Measurements from ENCODE around the gene CDX2.

DNA sequence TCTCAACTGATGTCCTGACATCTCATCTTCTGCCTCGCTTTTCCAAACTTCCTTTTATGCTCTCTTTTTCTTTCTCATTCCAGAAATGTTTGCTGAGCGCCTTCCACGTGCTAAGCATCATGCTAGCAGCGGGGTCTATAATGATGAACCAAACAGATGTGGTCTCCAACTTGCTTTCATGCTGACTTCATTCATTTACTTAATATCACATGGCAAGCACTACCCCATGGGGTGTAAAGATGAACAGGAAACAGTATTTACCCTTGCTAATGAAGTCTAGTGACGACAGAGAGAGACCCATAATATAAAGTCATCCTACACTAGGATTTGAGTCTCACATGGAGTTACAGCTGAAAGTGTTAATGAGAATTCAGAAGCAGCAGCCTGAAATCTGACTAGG lies 40.9 kb upstream of the CDX2 start:
- TF ChIP-seq, protein P1, sequence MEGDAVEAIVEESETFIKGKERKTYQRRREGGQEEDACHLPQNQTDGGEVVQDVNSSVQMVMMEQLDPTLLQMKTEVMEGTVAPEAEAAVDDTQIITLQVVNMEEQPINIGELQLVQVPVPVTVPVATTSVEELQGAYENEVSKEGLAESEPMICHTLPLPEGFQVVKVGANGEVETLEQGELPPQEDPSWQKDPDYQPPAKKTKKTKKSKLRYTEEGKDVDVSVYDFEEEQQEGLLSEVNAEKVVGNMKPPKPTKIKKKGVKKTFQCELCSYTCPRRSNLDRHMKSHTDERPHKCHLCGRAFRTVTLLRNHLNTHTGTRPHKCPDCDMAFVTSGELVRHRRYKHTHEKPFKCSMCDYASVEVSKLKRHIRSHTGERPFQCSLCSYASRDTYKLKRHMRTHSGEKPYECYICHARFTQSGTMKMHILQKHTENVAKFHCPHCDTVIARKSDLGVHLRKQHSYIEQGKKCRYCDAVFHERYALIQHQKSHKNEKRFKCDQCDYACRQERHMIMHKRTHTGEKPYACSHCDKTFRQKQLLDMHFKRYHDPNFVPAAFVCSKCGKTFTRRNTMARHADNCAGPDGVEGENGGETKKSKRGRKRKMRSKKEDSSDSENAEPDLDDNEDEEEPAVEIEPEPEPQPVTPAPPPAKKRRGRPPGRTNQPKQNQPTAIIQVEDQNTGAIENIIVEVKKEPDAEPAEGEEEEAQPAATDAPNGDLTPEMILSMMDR (IDR thresholded peaks at IDR 0.05), result no peak
- TF ChIP-seq POLR2AphosphoS5 (IDR thresholded peaks at IDR 0.05), result no peak
